HUDEP-2 (cell line): ENCODE measurements around the gene CST5.
"Not testable (repeated sequence)": the region's sequence is repeated elsewhere in the genome, so short reads cannot be mapped to it uniquely, and the experiment has no call there.

Source experiments
- DNase-seq, 76 experiments: peaks; one replicate each; lab custom pipeline; 2025; ENCODE audit not compliant: unreplicated experiment in 76 of 76; lab: John Stamatoyannopoulos, UW

CST5 gene

GRCh38 chr20:23856736-23857135 lies 22.8 kb downstream of the CST5 start:
- no peak for DNase-seq

DNA sequence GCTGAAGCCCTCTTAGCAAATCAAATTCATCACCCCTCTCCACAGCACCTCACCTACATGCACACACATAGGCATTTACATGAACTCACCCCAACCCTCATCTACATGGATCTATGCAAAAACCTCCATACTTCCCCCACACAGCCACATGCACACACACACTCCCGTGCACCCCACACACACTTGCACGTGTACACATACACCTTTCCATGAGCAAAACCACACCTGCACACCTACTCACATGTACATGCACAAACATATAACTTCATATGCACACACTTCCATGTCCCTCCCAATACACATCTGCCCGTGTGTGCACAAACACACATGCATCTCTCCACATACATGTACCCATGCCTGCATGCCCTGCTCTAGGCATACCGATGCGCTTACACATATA lies 23.3 kb downstream of the CST5 start:
- no peak for DNase-seq

- no peak for DNase-seq
These were observed 37.9 kb downstream of the CST5 start for GRCh38 chr20:23841693-23842092.

GRCh38 chr20:23835716-23836115 lies 43.8 kb downstream of the CST5 start:
- DNase-seq, result no peak

DNA sequence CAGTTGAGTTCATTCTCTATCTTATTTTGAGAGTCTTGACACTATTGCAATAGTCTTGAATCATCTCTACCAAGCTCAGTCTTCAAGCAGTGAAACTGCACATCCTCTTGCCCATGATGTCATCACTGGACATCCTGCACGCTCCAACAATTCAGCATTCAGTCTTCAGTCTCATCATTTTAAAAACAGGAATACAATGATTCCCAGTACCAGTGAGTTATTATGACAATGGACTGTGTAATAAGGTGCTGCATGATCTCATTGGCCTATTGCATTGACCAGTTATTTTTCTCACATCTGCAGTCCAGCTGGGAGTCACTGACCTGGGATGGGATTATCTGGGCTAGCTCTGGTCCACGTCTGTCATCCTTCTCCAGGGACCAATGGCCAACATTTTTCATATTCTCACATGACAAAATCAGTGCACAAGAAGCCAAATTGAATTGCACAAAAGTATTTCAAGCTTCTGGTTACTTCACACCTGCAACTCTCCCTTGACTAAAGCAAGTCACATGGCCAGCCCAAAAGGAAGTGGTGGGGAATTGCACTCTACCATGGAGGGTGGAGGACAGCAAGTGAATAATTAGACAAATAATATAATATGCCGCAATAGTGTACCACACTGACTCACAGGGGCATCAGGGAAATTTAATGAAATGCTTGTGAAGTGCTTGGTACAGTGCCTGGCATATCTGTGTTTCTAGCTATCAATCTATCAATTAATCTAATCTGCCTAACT lies 46.6 kb downstream of the CST5 start:
- DNase-seq, result no peak

GRCh38 chr20:23831961-23832360 lies 47.6 kb downstream of the CST5 start:
- DNase-seq, result not testable (repeated sequence)

DNA sequence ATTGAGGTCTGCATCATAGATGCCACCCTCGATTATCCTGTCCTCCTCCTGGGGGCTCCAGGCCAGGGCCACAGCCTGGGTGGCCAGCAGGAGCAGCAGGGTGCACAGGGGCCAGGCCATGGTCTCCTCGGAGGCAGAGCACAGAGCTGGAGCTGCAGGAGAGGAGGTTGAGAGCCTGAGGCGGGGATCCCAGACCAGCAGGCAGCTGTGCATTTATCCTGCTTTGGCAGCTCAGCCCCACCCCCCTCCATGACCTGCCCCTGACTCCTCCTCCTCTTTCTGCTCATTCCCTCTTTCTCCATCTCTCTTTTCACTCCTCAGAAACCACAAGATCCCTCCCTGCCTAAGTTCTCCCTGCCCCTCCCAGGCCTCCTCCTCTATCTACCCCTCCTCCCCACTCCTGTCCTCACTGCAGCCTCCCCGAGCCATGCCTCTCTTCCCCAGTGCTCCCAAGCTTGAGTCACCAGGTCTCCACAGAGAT lies 53.0 kb downstream of the CST5 start, which contains the start of gene CST2:
TSS of gene CST2 (minus strand) at position 189 of the 481 bp plus-strand sequence. CDS start at position 120, 69 bp downstream.
- no peak for DNase-seq
